GM23338 (cell line): Measurements from ENCODE around the gene AGPAT4. TPM values are rescaled to one million over a fixed set of nuclear protein-coding genes. Genes with fewer than 3 reads are reported as not detected.

ENCODE experiments used
- ATAC-seq: fragments of 200-7000 bp; cut with Tn5 transposase; 3 replicates; pipeline ENCODE4 v1.9.1; 2020
- DNase-seq: peaks from one replicate; pipeline ENCODE4 v3.0.0-alpha.2; 2015; ENCODE audit warnings: low spot score
- H2AFZ ChIP-seq: fragments of 200-600 bp; sonication (generic); 2 replicates; pipeline ENCODE4 v1.8.0; 2016; ENCODE audit warnings: antibody characterized with exemption, mild to moderate bottlenecking, moderate library complexity
- H3F3A ChIP-seq: fragments of 200-600 bp; sonication (generic); replicated peaks from 2 replicates; pipeline ENCODE4 v1.8.0; 2017; ENCODE audit warnings: antibody characterized with exemption, mixed run types, low read depth
- H3K27ac ChIP-seq: fragments of 200-600 bp; sonication (generic); 2 replicates; pipeline ENCODE4 v1.6.1; 2016; ENCODE audit warnings: low read depth
- H3K27me3 ChIP-seq: fragments of 200-600 bp; sonication (generic); 2 replicates; pipeline ENCODE4 v1.8.0; 2016; ENCODE audit warnings: mild to moderate bottlenecking, mixed run types, moderate library complexity; ENCODE audit not compliant: insufficient read depth
- H3K36me3 ChIP-seq: fragments of 200-600 bp; sonication (generic); 2 replicates; pipeline ENCODE4 v1.8.0; 2016; ENCODE audit warnings: mild to moderate bottlenecking; ENCODE audit not compliant: insufficient read depth
- H3K4me1 ChIP-seq: fragments of 200-600 bp; sonication (generic); 2 replicates; pipeline ENCODE4 v1.8.0; 2016; ENCODE audit warnings: mild to moderate bottlenecking, moderate library complexity; ENCODE audit not compliant: insufficient read depth
- H3K4me2 ChIP-seq: fragments of 200-600 bp; sonication (generic); 2 replicates; pipeline ENCODE4 v1.7.1; 2017; ENCODE audit warnings: mixed run types
- H3K4me3 ChIP-seq: fragments of 200-600 bp; sonication (generic); 2 replicates; pipeline ENCODE4 v1.6.1; 2016; ENCODE audit warnings: mixed run types
- H3K79me2 ChIP-seq: fragments of 200-600 bp; sonication (generic); replicated peaks from 2 replicates; pipeline ENCODE4 v1.8.0; 2017; ENCODE audit warnings: mild to moderate bottlenecking; ENCODE audit not compliant: insufficient read depth
- H3K9me2 ChIP-seq: fragments of 200-600 bp; sonication (generic); 2 replicates; pipeline ENCODE4 v1.8.0; 2017; ENCODE audit not compliant: insufficient read depth
- H4K20me1 ChIP-seq: fragments of 200-600 bp; sonication (generic); replicated peaks from 2 replicates; pipeline ENCODE4 v1.8.0; 2017; ENCODE audit warnings: mild to moderate bottlenecking; ENCODE audit not compliant: insufficient read depth
- H3K27ac Mint-ChIP-seq: 2 replicates; pipeline ENCODE4 v1.8.0; 2020; ENCODE audit warnings: inconsistent platforms, mild to moderate bottlenecking, moderate library complexity, mixed read lengths
- H3K27me3 Mint-ChIP-seq: 3 replicates; pipeline ENCODE4 v1.8.0; 2022; ENCODE audit warnings: low read depth, mild to moderate bottlenecking, moderate library complexity, mixed read lengths, inconsistent platforms; ENCODE audit not compliant: insufficient read depth, poor library complexity
- H3K36me3 Mint-ChIP-seq: 3 replicates; pipeline ENCODE4 v1.8.0; 2021; ENCODE audit warnings: low read depth, mild to moderate bottlenecking, inconsistent platforms, moderate library complexity, mixed read lengths
- H3K4me1 Mint-ChIP-seq: 3 replicates; pipeline ENCODE4 v1.8.0; 2020; ENCODE audit warnings: mild to moderate bottlenecking, inconsistent platforms, mixed read lengths
- H3K4me3 Mint-ChIP-seq: 3 replicates; pipeline ENCODE4 v1.8.0; 2021; ENCODE audit warnings: moderate library complexity, mild to moderate bottlenecking, inconsistent platforms, mixed read lengths
- H3K9me3 Mint-ChIP-seq: 3 replicates; pipeline ENCODE4 v1.8.0; 2020; ENCODE audit warnings: moderate library complexity, mild to moderate bottlenecking, inconsistent platforms, mixed read lengths
- CREB1 ChIP-seq: fragments of 250-450 bp; sonication (Bioruptor Pico); IDR thresholded peaks from 2 replicates; pipeline ENCODE4 v1.5.0; 2020; ENCODE audit warnings: low read depth, mild to moderate bottlenecking, moderate library complexity
- NANOG ChIP-seq: IDR thresholded peaks from 2 replicates; pipeline ENCODE4 v1.6.1; 2016; ENCODE audit warnings: antibody characterized with exemption, borderline replicate concordance
- STAT1 ChIP-seq: IDR thresholded peaks from one replicate; pipeline ENCODE4 v1.6.1; 2016; ENCODE audit warnings: antibody characterized with exemption; ENCODE audit not compliant: unreplicated experiment
- ZNF114 ChIP-seq: fragments of 250-450 bp; sonication (Bioruptor Pico); IDR thresholded peaks from 2 replicates; pipeline ENCODE4 v1.5.0; 2020; ENCODE audit warnings: mild to moderate bottlenecking, moderate library complexity
- ZNF462 ChIP-seq: fragments of 250-450 bp; sonication (Bioruptor Pico); IDR thresholded peaks from 2 replicates; pipeline ENCODE4 v1.5.0; 2020; ENCODE audit warnings: mild to moderate bottlenecking, moderate library complexity
- polyA plus RNA-seq: library from polyadenylated mRNA; unstranded; fragments of >200 nt; fragmentation: Nextera tagmentation; extraction: Ambion mirVana; gene quantifications from 2 replicates; pipeline ENCODE4 v1.2.1, GENCODE V29; 2016
- total RNA-seq: library from RNA; depleted of rRNA; stranded (reverse); fragments of >200 nt; shearing (Covaris generic); gene quantifications from 2 replicates; pipeline ENCODE4 v1.2.3, GENCODE V29; 2014
- TF ChIP-seq, protein P1 (sequence below): IDR thresholded peaks from one replicate; pipeline ENCODE4 v1.6.1; 2018; ENCODE audit warnings: antibody characterized with exemption; ENCODE audit not compliant: unreplicated experiment

Gene AGPAT4
- total and polyA plus RNA-seq, 2 experiments from 2014 or later: 8.9 to 19.3 TPM

DNA sequence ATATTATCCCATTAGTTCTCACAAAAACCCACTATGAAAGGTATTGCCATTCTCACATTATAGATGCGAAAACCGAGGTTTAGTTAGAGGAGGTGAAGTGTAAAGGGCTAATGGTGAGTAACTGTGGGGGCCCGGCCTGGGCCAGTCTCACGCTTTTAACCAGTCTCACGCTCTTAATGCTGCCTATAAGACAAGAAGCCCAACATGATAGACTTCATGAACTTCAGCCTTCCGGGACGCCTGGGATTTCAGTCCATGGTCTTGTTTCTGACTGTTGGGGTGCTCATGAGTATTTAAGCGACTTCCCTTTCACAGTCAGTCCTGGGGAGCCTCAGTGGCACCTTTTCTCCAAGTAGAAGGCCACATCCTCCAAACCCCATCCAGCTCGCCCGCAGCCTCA is 31.7 kb downstream of the AGPAT4 start (continued):
- TF ChIP-seq ZNF462 (CRISPR knock-in tag) (no peak), STAT1 (no peak), ZNF114 (no peak)

GRCh38 chr6:161239001-161239400 is 34.9 kb downstream of the AGPAT4 start:
- Histone ChIP-seq H4K20me1 (peaks cover 34% of the 10 kb centered on the region), H3K79me2 (peaks cover 94% of the 10 kb centered on the region), H3K4me3 (no peak overlapping the region), H3K27me3 (no peaks in the 10 kb centered on the region), H3F3A (no peaks in the 10 kb centered on the region), H2AFZ (no peak overlapping the region), H3K36me3 (no peaks in the 10 kb centered on the region), H3K4me1 (peaks cover 50% of the 10 kb centered on the region), H3K4me2 (no peak overlapping the region), H3K9me2 (no peaks in the 10 kb centered on the region), H3K27ac (no peak overlapping the region)
- peaks cover 71% of the 10 kb centered on the region for H3K4me1 Mint-ChIP-seq
- H3K27ac Mint-ChIP-seq: no peak overlapping the region
- H3K36me3 Mint-ChIP-seq: peaks cover 7% of the 10 kb centered on the region
- DNase-seq (no peak), ATAC-seq (no peak)
- H3K27me3 Mint-ChIP-seq: peaks cover 10% of the 10 kb centered on the region
- H3K9me3 Mint-ChIP-seq: no peaks in the 10 kb centered on the region
- H3K4me3 Mint-ChIP-seq: no peak overlapping the region
- TF ChIP-seq STAT1 (no peak), CREB1 (CRISPR knock-in tag) (no peak), ZNF462 (CRISPR knock-in tag) (no peak), NANOG (no peak)
- TF ChIP-seq, protein P1, sequence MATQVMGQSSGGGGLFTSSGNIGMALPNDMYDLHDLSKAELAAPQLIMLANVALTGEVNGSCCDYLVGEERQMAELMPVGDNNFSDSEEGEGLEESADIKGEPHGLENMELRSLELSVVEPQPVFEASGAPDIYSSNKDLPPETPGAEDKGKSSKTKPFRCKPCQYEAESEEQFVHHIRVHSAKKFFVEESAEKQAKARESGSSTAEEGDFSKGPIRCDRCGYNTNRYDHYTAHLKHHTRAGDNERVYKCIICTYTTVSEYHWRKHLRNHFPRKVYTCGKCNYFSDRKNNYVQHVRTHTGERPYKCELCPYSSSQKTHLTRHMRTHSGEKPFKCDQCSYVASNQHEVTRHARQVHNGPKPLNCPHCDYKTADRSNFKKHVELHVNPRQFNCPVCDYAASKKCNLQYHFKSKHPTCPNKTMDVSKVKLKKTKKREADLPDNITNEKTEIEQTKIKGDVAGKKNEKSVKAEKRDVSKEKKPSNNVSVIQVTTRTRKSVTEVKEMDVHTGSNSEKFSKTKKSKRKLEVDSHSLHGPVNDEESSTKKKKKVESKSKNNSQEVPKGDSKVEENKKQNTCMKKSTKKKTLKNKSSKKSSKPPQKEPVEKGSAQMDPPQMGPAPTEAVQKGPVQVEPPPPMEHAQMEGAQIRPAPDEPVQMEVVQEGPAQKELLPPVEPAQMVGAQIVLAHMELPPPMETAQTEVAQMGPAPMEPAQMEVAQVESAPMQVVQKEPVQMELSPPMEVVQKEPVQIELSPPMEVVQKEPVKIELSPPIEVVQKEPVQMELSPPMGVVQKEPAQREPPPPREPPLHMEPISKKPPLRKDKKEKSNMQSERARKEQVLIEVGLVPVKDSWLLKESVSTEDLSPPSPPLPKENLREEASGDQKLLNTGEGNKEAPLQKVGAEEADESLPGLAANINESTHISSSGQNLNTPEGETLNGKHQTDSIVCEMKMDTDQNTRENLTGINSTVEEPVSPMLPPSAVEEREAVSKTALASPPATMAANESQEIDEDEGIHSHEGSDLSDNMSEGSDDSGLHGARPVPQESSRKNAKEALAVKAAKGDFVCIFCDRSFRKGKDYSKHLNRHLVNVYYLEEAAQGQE: no peak
